Astrocyte (in vitro differentiated cells and primary cell): ENCODE results near the gene RFX4. TPM values are rescaled to one million over a fixed set of nuclear protein-coding genes. Genes with fewer than 3 reads are reported as not detected.
A peak's percentile ranks its signal among the peaks of the same experiment; 100 is the strongest.

Experiments used
- DNase-seq: peaks from one replicate; pipeline ENCODE4 v3.0.0-alpha.2; 2010; ENCODE audit warnings: low read depth
- FAIRE-seq: peaks from 2 replicates; lab custom pipeline; 2011; peaks lifted over from hg19 to GRCh38; lab: Jason Lieb, UNC
- H2AFZ ChIP-seq: 2 replicates; pipeline ENCODE4 v1.6.0; 2012; ENCODE audit warnings: low read depth, low read length, inconsistent platforms
- H3K27ac ChIP-seq: 2 replicates; pipeline ENCODE4 v1.5.1; 2011; ENCODE audit warnings: low read depth, low read length, inconsistent platforms
- H3K27me3 ChIP-seq: 2 replicates; pipeline ENCODE4 v1.6.0; 2011; ENCODE audit warnings: low read length, inconsistent platforms; ENCODE audit not compliant: insufficient read depth
- H3K36me3 ChIP-seq: 2 replicates; pipeline ENCODE4 v1.5.1; 2011; ENCODE audit warnings: low read length, inconsistent platforms; ENCODE audit not compliant: insufficient read depth
- H3K4me1 ChIP-seq: 2 replicates; pipeline ENCODE4 v1.5.1; 2011; ENCODE audit warnings: low read length, inconsistent platforms; ENCODE audit not compliant: insufficient read depth
- H3K4me2 ChIP-seq: 2 replicates; pipeline ENCODE4 v1.6.0; 2012; ENCODE audit warnings: low read length, inconsistent platforms
- H3K4me3 ChIP-seq: 2 replicates; pipeline ENCODE4 v1.5.1; 2011; ENCODE audit warnings: low read depth, mild to moderate bottlenecking, low read length, inconsistent platforms; ENCODE audit not compliant: insufficient read depth
- H3K79me2 ChIP-seq: 2 replicates; pipeline ENCODE4 v1.6.0; 2012; ENCODE audit warnings: mild to moderate bottlenecking, low read length, inconsistent platforms; ENCODE audit not compliant: insufficient read depth
- H3K9ac ChIP-seq: 2 replicates; pipeline ENCODE4 v1.6.0; 2012; ENCODE audit warnings: mild to moderate bottlenecking, low read length, inconsistent platforms
- H3K9me3 ChIP-seq: 2 replicates; pipeline ENCODE4 v1.5.1; 2012; ENCODE audit warnings: low read depth, mild to moderate bottlenecking, low read length, inconsistent platforms; ENCODE audit not compliant: insufficient read depth
- H4K20me1 ChIP-seq: 2 replicates; pipeline ENCODE4 v1.6.0; 2012; ENCODE audit warnings: low read length, inconsistent platforms; ENCODE audit not compliant: insufficient read depth
- H3K27ac Mint-ChIP-seq: one replicate; pipeline ENCODE4 v1.8.0; 2021; ENCODE audit warnings: mild to moderate bottlenecking, mixed read lengths; ENCODE audit not compliant: unreplicated experiment
- H3K27me3 Mint-ChIP-seq: one replicate; pipeline ENCODE4 v1.8.0; 2021; ENCODE audit warnings: low read depth, mixed read lengths; ENCODE audit not compliant: unreplicated experiment
- H3K36me3 Mint-ChIP-seq: one replicate; pipeline ENCODE4 v1.8.0; 2021; ENCODE audit warnings: low read depth, mixed read lengths; ENCODE audit not compliant: unreplicated experiment
- H3K4me1 Mint-ChIP-seq: one replicate; pipeline ENCODE4 v1.8.0; 2021; ENCODE audit warnings: low read depth, mixed read lengths; ENCODE audit not compliant: unreplicated experiment
- H3K4me3 Mint-ChIP-seq: one replicate; pipeline ENCODE4 v1.8.0; 2021; ENCODE audit warnings: mild to moderate bottlenecking, moderate library complexity, mixed read lengths; ENCODE audit not compliant: unreplicated experiment
- H3K9me3 Mint-ChIP-seq: one replicate; pipeline ENCODE4 v1.8.0; 2021; ENCODE audit warnings: mild to moderate bottlenecking, mixed read lengths; ENCODE audit not compliant: unreplicated experiment
- CTCF ChIP-seq: IDR thresholded peaks from 2 replicates; pipeline ENCODE4 v1.5.1; 2011; ENCODE audit warnings: low read depth, mild to moderate bottlenecking, inconsistent platforms, low read length, moderate library complexity; ENCODE audit not compliant: insufficient read depth
- EZH2 ChIP-seq: IDR thresholded peaks from 2 replicates; pipeline ENCODE4 v1.6.1; 2012; ENCODE audit warnings: mild to moderate bottlenecking, low read length, inconsistent platforms; ENCODE audit not compliant: insufficient read depth
- total RNA-seq: library from RNA; stranded (reverse); gene quantifications from 2 replicates; pipeline ENCODE4 v1.2.1, GENCODE V29; 2021

Gene RFX4
- total RNA-seq, 1 donor from 2014 or later = 0.07 TPM

GRCh38 chr12:106776897-106777296 lies 194.1 kb downstream of the RFX4 start:
- Mint-ChIP-seq H3K36me3 (no peaks in the 10 kb centered on the region), H3K27me3 (no peaks in the 10 kb centered on the region), H3K9me3 (no peaks in the 10 kb centered on the region), H3K4me1 (peaks cover 22% of the 10 kb centered on the region), H3K4me3 (peak overlapping the region; percentile 42), H3K27ac (no peak overlapping the region)
- Histone ChIP-seq H3K4me1 (peaks cover 14% of the 10 kb centered on the region), H3K27ac (no peak overlapping the region), H3K9me3 (no peaks in the 10 kb centered on the region), H2AFZ (no peak overlapping the region), H3K4me3 (no peak overlapping the region), H3K79me2 (peaks cover 69% of the 10 kb centered on the region), H3K27me3 (no peaks in the 10 kb centered on the region), H3K36me3 (no peaks in the 10 kb centered on the region), H3K9ac (no peak overlapping the region), H3K4me2 (no peak overlapping the region), H4K20me1 (peaks cover 36% of the 10 kb centered on the region)
- no peak for TF ChIP-seq EZH2
- DNase-seq = no peak
- FAIRE-seq = no peak

- peaks cover 79% of the 10 kb centered on the region for H3K79me2 ChIP-seq
- no peaks in the 10 kb centered on the region for H3K36me3 ChIP-seq
- H2AFZ ChIP-seq = no peak overlapping the region
- Mint-ChIP-seq H3K4me1 (peaks cover 19% of the 10 kb centered on the region), H3K9me3 (no peaks in the 10 kb centered on the region), H3K4me3 (no peak overlapping the region), H3K27ac (no peak overlapping the region), H3K36me3 (no peaks in the 10 kb centered on the region), H3K27me3 (no peaks in the 10 kb centered on the region)
- H3K27ac ChIP-seq = no peak overlapping the region
- no peak overlapping the region for H3K4me3 ChIP-seq
- no peak overlapping the region for H3K4me2 ChIP-seq
- peaks cover 59% of the 10 kb centered on the region for H4K20me1 ChIP-seq
- H3K9me3 ChIP-seq = no peaks in the 10 kb centered on the region
- H3K4me1 ChIP-seq = peaks cover 14% of the 10 kb centered on the region
- no peak for TF ChIP-seq EZH2
- TF ChIP-seq CTCF = no peak
- DNase-seq (no peak), FAIRE-seq (no peak)
- no peaks in the 10 kb centered on the region for H3K27me3 ChIP-seq
- no peak overlapping the region for H3K9ac ChIP-seq
These were observed 197.3 kb downstream of the RFX4 start for GRCh38 chr12:106780010-106780631.

- Mint-ChIP-seq H3K27ac (no peak overlapping the region), H3K4me3 (no peak overlapping the region), H3K36me3 (peaks cover 4% of the 10 kb centered on the region), H3K27me3 (no peaks in the 10 kb centered on the region), H3K4me1 (peaks cover 8% of the 10 kb centered on the region), H3K9me3 (no peaks in the 10 kb centered on the region)
- H3K4me3 ChIP-seq = no peak overlapping the region
- H3K9me3 ChIP-seq = no peaks in the 10 kb centered on the region
- H3K27me3 ChIP-seq = no peaks in the 10 kb centered on the region
- H4K20me1 ChIP-seq = peaks cover 45% of the 10 kb centered on the region
- TF ChIP-seq CTCF (no peak), EZH2 (no peak)
- peaks cover 8% of the 10 kb centered on the region for H3K4me1 ChIP-seq
- peaks cover 4% of the 10 kb centered on the region for H3K36me3 ChIP-seq
- no peak overlapping the region for H2AFZ ChIP-seq
- no peak for DNase-seq
- peaks cover 54% of the 10 kb centered on the region for H3K79me2 ChIP-seq
- H3K27ac ChIP-seq = no peak overlapping the region
- no peak for FAIRE-seq
- no peak overlapping the region for H3K4me2 ChIP-seq
- H3K9ac ChIP-seq = no peak overlapping the region
These were observed 199.8 kb downstream of the RFX4 start for GRCh38 chr12:106782619-106783018.
